LNCaP clone FGC (cell line): ENCODE measurements around the gene DOK6.

Experiments used
- DNase-seq: peaks from one replicate; pipeline ENCODE4 v3.0.0-alpha.2; 2011; ENCODE audit warnings: low read depth
- H3K4me3 ChIP-seq: 2 replicates; pipeline ENCODE4 v1.5.1; 2011; ENCODE audit warnings: mild to moderate bottlenecking, low read depth, low read length, control low read depth
- CTCF ChIP-seq: IDR thresholded peaks from 2 replicates; pipeline ENCODE4 v1.5.1; 2012; ENCODE audit warnings: mild to moderate bottlenecking; ENCODE audit not compliant: control insufficient read depth, insufficient read depth; ENCODE audit errors: extremely low read depth

DOK6 gene

GRCh38 chr18:69480460-69480859 is 79.8 kb downstream of the DOK6 start:
- H3K4me3 ChIP-seq: no peak overlapping the region
- DNase-seq: no peak
- TF ChIP-seq CTCF: no peak

- TF ChIP-seq CTCF: no peak
- H3K4me3 ChIP-seq: no peak overlapping the region
- DNase-seq: no peak
Observed at GRCh38 chr18:69483574-69483973, 82.9 kb downstream of the DOK6 start.

GRCh38 chr18:69484699-69485396 is 84.2 kb downstream of the DOK6 start:
- TF ChIP-seq CTCF: peak; percentile 45
- H3K4me3 ChIP-seq: no peak overlapping the region
- no peak for DNase-seq

GRCh38 chr18:69487488-69488394 is 87.1 kb downstream of the DOK6 start:
- no peak for TF ChIP-seq CTCF
- DNase-seq: no peak
- H3K4me3 ChIP-seq: no peak overlapping the region

GRCh38 chr18:69490072-69490471 is 89.4 kb downstream of the DOK6 start:
- no peak for DNase-seq
- no peak overlapping the region for H3K4me3 ChIP-seq
- no peak for TF ChIP-seq CTCF

- no peak for TF ChIP-seq CTCF
- DNase-seq: no peak
- H3K4me3 ChIP-seq: no peak overlapping the region
Observed at GRCh38 chr18:69490813-69491212, 90.1 kb downstream of the DOK6 start.
